ENCODE data around the gene ATP13A3.

The ATP13A3 gene

GRCh38 chr3:194365978-194366490, 120.8 kb downstream of the ATP13A3 start:
- no peak for TF ChIP-seq CTCF (IDR thresholded peaks at IDR 0.05; ENCODE audit: low read depth, low read length)
- no peak overlapping the region for H3K4me3 ChIP-seq (ENCODE audit: low read depth, low read length)

GRCh38 chr3:194365526-194365925, 121.3 kb downstream of the ATP13A3 start:
- H3K4me3 ChIP-seq (ENCODE audit: low read depth, low read length) = no peak overlapping the region
- TF ChIP-seq CTCF (IDR thresholded peaks at IDR 0.05; ENCODE audit: low read depth, low read length) = no peak

- no peak for TF ChIP-seq CTCF (IDR thresholded peaks at IDR 0.05; ENCODE audit: low read depth, low read length)
- no peak overlapping the region for H3K4me3 ChIP-seq (ENCODE audit: low read depth, low read length)
Observed at GRCh38 chr3:194364652-194365434, 122.0 kb downstream of the ATP13A3 start.

GRCh38 chr3:194364314-194364651, 122.5 kb downstream of the ATP13A3 start:
- H3K4me3 ChIP-seq (ENCODE audit: low read depth, low read length) = no peak overlapping the region
- TF ChIP-seq CTCF (IDR thresholded peaks at IDR 0.05; ENCODE audit: low read depth, low read length) = no peak

DNA sequence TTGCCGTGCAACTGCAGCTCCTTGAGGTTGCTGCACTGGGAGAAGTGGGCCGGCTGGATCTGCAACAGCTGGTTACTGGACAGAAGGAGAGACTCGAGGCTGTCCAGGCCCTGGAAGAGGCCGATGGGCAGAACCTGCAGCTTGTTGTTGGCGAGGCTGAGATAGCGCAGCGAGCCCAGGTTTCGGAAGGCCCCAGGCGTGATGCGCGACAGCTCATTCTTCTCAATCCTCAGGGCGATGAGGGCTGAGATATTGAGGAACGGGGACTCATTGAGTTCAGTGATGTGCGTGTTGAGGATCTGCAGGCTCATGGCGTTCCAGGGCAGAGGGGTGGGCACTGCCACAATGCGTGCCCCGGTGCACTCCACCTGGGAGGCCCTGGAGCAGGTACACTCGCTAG, 126.2 kb downstream of the ATP13A3 start:
- TF ChIP-seq CTCF (IDR thresholded peaks at IDR 0.05; ENCODE audit: low read depth, low read length) = no peak
- no peak overlapping the region for H3K4me3 ChIP-seq (ENCODE audit: low read depth, low read length)

DNA sequence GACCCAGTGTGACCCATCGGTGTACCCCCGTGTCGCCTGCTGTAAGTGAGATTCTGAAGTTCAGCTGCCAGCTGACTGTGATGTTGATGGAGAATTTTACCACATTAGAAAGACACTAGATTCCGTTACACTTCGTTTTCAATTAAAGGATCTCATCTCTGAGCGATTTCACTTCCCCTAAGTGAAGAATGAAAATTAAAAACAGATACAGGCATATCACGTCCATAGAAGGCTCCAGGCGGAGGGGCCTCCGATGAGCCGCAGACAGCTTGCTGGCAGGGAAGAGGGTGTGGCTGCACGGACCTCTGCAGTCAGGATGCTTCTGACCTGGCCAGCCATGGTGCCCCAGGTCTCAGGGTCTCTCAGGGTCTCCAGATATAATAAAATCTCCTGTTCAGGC, 129.1 kb downstream of the ATP13A3 start:
- H3K4me3 ChIP-seq (ENCODE audit: low read depth, low read length) = no peak overlapping the region
- TF ChIP-seq CTCF (IDR thresholded peaks at IDR 0.05; ENCODE audit: low read depth, low read length) = no peak

DNA sequence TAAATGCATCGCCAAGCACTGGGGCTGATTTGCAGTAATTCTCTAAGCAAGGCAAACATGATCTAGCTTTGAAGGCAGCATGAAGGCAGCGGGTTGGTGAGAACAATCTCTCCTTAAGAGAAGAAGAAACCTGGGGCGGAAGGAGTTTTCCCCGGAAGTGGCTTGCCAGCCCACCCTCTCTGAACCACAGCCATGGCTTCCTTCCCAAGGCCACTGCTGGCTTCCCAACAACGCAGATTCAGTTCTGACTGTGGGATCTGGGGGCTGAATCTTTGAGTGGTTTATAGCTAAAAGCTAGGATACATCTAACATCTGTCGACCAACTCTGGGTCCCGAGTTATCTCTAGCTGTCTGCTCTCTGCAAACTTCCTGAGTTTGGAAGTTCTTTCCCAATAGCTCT, 131.4 kb downstream of the ATP13A3 start:
- no peak for TF ChIP-seq CTCF (IDR thresholded peaks at IDR 0.05; ENCODE audit: low read depth, low read length)
- H3K4me3 ChIP-seq (ENCODE audit: low read depth, low read length) = no peak overlapping the region
